GM18861 (cell line): Measurements from ENCODE around the gene SPPL2B.

Experiments
- ATAC-seq: cut with Tn5 transposase; IDR thresholded peaks from one replicate; pipeline ENCODE4 v1.9.1; 2021; ENCODE audit not compliant: unreplicated experiment

Gene SPPL2B

DNA sequence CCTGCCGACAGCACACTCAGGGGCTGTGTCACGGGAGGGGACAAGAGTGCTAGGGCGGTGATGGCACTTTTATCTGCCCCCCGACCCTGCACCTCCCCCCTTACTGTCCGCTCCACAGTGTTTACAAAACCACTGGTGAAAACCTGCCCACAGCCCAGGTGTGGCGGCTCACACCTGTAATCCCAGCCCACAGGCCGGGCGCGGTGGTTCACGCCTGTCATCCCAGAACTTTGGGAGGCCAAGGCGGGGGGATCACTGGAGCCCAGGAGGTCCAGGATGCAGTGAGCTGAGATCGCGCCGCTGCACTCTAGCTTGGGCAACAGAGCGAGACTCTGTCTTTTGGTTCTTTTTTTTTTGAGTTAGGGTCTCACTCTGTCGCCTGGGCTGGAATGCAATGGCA lies 32.3 kb upstream of the SPPL2B start:
- ATAC-seq, result no peak

DNA sequence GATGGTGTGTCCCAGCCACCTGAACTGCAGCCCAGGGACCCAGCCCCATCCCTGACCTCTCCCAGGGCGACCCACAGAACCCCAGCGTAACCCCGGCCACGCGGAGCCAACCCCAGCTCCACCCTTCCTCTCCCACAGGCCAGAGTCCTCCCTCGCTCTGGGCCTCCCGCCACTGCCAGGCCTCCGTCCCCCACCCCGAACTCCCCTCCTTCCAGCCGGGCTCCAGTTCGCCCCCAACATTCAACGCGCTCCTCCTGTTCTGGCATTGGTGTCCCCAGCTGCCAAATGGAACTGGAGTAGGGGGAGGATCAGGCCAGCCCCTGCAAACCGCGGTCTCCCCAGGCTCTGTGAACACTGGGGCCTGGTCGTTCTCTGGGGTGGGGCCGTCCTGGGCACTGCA lies 28.0 kb upstream of the SPPL2B start:
- no peak for ATAC-seq

DNA sequence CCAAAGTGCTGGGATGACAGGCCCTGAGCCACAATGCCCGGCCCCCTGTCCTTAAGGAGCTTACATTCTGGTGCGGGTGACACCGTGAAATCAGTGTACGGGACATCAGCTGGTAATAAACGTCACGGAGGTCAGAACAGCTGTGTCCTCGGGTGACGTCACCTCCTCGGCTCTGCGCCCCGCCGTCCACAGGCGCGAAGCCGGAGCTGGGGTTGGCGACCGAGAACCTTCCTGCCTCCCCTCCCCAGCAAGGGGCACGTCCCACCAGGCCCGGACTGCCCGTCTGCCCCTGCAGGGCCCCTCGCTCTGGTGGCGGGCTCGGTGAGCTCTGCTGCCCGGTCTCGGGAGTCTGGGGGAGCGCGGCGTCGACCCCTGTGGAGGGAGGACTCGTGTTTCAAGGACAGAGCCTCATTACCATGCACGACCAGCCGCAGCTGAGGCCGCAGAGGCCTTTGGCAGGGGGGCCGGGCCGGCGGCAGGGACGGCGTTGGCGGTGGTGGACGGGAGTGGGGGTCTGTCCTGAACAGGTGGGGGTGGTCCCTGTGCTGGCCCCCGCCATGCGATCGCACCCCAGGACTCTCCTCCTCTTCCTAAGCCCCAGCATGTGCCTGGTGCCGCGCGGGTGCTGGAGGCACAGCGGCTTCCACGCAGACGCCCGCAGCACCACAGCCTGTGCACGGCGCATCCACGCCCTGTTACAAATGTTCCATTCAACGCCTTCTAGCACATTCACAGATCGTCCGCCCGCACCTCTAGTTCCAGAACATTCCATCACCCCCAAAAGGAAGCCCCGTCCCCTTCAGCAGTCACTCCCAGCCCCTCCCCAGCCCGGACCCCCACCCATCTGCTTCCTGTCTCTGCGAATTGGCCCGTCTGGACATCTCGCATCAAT lies 25.9 kb upstream of the SPPL2B start:
- ATAC-seq, result no peak

DNA sequence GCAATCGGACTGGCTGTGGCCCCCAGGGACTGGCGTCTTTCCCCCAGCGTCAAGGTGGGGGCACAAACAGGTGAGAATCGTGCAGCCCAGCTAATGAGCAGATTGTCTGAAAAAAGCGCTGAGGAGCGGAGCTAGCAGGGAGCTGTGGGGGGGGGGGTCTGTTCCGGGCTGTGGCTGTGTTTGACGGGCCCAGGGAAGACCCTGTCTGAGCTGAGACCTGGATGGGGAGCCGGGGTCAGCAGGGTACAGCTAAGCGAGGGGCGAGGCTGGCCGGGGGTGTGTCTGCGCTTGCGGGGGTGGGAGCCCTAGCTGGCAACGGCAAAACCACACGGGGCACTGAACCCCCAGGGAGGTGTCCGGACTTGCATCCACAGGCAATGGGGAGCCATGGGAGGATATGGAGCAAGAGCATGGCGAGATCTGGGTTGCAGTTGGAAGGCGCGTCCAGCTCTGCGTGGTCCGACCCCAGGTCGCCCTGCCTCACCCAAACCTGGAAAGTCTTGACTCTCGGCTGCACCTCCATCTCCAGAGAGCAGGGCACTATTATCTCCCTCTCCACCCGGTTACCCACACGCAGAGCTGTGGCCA lies 25.2 kb upstream of the SPPL2B start:
- ATAC-seq, result no peak

DNA sequence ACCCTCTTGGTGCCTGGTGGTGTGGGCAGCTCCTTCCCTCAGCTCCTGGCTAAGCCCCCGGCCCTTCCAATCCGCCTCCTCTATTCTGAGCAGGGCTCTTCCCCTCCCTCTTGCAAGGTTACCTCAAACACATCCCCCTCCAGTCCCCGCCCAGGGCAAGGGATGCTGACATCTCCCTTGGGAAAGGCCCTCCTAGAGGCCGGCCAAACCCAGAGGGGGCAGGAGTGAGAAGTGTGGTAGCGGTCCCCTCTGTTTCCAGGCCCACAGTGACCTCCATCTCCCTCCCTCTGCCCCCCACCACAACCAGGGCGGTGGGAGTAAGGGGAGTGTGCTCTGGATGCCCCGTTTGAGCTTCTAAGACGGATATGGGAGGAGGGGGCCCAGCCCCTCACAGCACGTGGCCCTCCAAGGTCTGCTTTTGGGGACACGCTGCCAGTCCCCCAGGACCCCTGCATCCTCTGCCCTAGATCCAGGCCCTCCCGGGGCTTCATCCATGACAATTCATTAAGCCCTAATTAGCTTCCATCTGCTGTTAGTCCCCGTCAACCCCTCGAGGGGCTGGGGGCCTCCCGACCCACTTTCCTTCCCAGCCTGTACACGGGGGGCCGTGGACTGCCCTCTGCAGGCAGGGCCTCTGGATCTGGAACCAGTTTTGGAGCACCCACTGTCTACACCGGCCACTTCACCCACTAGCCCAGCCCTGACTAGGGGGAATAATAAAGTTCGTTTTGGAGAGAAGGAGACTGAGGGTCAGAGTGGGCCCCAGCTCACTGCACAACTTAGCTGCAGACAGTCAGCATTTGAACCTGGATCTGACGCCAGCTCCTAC lies 22.8 kb upstream of the SPPL2B start:
- ATAC-seq, result no peak

DNA sequence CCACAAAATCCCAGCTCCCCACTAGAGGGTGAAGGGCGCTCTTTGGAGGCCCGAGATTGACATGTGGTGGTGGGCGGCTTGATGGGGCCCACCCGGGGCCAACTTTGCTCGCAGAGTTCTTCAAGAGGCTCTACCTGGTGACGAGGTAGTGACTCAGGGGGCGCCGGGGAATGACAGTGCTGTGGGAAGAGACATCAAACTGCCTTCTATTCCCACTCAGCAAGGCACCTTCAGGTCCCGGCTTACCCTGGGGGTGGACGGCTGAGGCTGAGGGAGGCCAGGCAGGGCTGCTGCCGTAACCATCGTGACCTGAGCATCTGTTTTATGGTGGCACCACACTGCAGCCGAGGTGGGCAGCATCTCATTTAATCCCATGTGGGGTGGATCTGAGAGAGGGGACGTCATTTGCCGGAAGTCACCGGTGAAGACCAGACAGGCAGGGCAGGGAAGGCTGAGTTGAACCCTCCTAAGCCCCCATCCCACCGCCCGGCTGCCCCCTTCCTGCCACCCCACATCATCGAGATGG lies 22.1 kb upstream of the SPPL2B start:
- no peak for ATAC-seq

DNA sequence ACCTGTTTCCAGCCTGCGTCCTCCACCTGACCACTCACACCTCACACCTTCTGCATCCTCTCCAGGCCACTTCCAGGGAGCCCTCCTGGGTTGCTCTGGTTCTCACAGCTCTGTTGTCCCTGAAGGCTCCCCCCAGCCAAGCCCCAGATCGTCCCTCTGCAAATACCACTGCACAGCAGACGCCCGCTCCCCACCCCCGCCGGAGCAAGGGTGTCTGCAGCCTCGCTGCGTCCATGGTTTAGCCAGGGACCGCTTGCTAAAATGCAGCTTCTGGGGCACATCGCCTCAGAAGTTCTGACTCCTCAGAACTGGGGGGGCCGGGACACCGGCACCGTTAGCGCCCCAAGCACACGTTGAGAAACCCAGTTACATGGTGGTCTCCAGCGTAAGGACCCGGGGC lies 21.5 kb upstream of the SPPL2B start:
- ATAC-seq, result no peak

DNA sequence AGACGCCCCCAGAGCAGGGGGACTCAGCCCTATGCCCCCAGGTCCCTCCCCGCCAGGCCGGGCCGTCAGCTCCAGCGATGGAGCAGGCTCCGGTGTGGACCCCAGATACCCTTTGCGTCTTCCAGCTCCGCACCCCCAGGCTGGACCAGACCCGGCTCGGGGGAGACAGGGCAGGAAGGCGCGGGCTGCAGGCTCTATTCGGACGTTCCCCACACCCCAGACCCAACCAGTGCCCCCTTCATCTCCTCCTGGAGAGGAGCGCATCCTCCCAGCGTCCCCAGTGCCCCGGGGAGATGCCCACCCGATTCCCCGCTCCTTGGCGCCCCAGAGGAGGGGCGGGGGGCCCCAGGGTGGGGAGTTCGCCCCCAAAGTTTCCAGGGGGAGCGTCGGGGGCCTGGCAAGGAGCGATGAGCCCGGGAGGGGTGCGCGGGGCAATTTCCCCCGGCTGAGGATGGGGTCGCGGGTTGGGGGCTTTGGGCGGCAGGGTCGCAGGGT lies 20.9 kb upstream of the SPPL2B start:
- ATAC-seq, result no peak

DNA sequence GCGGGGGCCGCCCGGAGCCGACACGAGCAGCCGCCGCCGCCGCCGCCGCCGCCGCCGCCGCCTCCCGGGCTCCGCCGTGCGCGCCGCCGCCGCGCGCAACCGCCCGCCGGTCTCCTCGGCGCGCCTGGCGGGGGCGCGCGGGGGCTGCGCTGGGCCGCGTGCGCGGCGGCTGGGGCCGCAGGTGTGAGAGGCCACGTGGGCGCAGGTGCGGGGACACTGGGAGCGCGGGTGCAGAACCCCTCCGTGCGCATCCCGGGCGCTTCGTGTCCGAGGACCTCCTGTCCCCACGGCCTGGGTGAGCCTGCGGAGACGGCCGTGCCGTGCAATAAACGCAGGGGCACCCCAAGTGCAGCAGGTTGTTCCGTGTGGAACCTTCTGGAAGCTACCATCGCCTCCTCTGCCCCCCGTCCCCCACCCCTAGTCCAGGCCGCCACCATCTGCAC lies 20.3 kb upstream of the SPPL2B start, which contains the start of gene LINGO3:
Gene LINGO3, minus strand, starts transcription at position 41 of the 443 bp plus-strand sequence. CDS start 16,378 bp downstream, outside the sequence.
- no peak for ATAC-seq

DNA sequence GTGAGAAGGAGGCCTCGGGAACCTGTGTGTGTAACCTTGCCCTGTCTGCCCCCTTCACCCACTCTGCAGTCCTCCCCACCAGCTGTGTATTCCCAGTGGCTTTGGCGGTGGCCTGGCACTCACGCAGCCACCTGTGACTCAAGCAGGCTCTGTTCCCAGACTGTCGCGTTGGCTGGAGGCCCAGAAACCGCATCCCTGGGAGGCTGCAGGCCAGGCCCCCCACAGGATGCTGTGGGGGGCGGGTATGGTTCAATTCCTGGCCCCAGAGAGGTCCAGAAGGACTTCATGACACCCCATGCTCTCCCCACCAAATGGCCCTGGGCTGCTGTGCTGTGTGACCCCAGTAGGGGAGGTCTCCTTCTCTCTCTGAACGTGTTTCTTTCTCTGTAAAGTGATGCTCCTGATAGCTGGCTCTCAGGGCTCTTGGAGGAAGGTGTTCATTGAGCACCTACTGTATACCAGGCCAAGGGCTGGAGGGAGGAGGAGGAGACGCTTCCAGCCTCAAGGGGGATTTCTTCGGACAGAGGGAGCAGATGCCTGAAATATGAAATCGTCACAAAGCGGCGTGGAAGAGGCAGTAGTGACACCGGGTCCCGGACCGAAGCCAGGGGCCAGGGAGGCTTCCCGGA lies 18.6 kb upstream of the SPPL2B start:
- ATAC-seq, result no peak

DNA sequence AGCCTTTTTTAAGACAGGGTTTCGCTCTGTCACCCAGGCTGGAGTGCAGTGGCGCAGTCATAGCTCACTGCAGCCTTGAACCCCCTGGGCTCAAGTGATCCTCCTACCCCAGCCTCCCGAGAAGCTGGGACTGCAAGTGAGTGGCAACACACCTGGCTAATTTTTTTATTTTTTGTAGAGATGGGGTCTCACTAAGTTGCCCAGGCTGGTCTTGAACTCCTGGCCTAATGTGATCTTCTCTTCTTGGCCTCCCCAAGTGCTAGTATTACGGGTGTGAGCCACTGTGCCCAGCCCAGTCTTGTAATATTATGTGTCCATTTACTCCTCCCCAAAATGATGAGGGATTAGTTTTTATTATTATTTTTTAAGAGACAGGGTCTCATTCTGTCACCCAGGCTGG lies 17.4 kb upstream of the SPPL2B start:
- no peak for ATAC-seq

DNA sequence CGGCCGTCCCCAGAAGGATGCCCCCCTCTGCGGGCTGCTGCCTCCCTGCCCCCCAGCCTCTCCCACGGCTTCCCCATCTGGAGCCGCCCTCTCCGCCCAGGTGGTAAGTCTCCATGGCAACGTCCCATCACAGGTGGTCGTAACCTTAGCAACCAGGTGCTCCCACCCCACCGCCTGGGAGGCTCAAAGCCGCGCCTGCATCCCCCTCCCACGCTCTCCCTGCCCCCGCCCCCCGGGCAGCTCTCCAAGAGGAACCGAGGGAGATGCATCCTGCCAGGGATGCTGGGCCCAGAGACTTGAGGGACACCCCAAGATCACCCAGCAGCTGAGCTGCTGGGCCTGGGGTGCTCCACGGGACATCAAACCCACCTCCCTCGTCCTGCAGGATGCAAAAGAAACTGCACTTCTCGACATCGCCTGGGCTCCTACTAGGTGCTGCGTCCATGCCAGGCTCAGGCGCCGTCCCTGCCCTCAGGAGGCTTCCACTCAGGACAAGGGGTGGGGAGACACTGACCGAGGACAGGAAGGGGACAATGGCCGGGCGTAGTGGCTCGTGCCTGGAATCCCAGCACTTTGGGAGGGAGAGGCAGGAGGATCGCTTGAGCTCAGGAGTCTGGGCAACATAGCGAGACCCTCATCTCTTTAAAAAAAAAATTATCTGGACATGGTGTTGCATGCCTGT lies 15.5 kb upstream of the SPPL2B start:
- ATAC-seq, result no peak

DNA sequence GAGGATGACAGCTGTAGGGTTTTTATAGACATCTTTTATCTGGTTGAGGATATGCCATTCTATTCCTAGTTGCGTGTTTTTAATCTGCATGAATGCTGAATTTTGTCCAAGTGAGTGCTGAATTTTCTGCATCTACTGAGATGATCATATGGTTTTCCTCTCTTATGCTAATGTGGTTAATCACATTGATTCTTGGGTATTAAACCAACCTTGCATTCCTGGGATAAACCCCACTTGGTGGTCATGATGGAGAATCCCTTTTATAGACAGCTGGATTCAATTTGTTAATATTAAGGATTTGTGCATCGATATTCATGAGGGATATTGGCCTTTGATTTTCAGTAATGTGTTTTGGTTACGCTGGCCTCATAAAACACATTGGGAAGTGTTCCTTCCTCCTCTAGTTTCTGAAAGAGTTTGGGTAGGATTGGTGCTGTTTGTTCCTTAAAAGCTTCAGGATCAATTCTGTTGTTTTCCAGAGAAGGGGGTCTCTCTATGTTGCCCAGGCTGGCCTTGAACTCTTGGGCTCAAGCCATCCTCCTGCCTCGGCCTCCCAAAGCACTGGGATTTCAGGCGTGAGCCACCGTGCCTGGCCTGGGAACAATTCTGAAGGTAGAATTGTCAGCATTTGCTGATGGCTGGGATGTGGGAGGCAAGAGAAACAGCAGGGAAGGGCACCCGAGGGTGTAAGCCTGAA lies 13.2 kb upstream of the SPPL2B start:
- ATAC-seq, result no peak

DNA sequence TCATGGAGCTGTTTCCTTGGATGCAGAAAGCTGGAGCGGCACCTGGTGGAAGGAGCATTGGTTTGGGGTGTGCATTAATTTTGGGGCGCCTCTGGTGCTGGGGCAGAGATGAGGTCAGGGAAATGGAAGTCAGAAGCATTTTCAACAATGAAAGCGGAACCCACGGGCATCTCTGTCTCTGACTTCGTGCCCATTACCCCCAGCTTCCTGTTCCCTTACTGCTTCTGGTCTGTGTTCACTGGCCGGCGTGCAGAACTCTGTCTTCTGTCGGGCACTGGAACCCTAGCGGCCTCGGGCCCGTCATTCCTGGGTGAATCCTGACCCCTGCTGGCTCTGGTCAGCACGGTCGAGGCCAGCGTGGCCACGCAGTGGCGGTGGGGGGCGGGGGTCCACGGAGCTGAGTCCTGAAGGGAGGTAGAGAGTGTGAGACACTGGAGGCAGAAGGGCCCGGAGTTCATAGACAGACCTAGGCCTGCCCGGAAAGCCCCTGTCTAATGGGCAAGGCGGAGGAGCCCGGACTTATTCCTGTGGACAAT lies 12.6 kb upstream of the SPPL2B start:
- ATAC-seq, result no peak

DNA sequence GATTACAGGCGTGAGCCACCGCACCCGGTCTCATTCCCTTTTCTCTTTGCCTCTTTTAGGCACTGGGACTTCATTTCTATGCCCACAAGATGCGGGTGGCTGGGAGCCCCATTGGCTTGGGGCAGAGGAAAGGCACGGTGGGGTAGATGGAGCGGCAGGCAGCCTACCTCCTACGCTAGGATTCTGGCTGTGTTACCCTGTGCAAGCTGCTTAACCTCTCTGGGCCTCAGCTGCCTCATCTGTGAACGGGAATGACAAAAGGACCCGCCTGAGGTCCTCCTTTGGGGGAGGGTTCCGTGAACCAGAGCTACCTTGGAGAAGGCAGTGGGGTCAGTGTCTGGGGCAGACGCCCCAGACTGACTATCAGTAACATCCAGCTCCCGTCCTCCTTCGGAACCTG lies 11.2 kb upstream of the SPPL2B start:
- ATAC-seq, result no peak

DNA sequence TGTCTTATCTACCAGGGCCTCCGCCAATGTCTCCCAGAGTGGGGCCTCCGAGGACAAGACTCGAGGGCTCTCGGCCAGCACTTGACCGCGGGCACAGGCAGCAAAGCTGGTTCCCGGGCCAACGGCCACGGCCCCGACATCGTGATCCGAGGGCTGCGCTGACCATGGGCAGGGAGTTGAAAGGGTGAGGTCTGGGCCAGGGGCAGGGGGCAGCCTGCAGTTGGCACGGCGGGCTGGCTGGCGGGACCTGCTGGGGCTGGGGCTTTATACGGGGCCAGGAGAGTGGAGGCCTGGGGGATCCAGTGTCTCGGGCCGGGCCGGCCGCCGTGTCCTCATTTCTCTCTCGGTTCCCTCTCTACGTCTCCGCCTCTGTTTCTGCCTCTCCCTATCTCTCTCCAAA lies 10.7 kb upstream of the SPPL2B start:
- no peak for ATAC-seq

DNA sequence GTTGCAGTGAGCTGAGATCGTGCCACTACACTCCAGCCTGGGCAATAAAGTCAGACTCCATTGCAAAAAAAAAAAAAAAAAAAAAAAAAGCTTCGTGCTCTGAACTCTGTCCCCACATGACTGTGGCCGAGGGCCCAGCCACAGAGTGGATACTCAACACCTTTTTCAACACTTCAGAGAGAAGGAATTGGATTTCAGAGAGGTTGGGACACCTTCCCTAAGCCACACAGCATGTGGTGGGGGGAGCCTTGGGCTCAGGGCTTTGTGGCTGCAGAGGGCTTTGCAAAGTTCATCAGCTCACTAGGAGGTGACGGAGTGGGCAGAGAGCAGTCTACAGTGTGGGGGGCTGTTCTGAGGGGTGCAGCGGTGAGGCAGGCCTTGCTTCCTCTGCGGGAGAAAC lies 9.6 kb upstream of the SPPL2B start:
- ATAC-seq, result no peak

DNA sequence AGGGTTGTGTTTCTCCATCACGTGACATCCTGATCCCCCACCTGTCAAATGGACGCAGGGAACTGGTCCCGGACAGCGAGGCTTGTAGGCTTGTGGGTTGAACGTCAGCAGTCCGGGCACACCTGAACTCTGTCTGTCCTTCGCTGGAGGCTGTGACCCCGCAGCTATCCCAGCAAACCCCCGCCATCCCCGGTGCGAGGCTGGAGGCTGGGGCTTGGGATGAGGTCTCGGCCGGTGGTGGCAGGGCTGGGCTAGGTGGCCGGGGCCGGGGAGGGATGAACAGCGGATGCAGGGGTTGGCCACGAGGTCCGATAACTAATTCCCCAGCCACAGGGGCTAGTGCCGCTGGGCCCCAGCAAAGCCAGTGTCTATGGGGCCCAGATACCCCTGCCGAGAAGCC lies 8.9 kb upstream of the SPPL2B start:
- no peak for ATAC-seq

DNA sequence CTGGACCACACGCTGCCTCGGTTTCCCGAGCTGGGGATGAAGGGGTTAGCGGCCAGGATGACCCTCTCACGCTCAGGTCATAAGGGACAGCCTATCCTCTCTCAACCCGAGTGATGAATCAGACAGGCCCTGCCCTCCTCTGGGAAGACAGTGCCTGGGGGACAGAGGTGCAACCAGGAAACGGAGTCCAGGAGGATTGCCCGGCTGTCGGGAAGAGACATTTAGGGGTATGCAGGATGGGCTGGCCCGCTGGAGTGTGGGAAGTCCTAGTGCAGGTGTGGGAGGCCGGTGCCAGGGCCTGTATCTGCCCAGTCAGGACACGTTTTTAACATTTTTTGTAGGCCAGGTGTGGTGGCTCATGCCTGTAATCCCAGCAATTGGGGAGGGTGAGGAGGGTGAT lies 8.4 kb upstream of the SPPL2B start:
- ATAC-seq, result no peak
